NCI-H1092 treated with DMSO at 0.1 percent for 48 hours (cell line): ENCODE results near the gene DYRK3.
A peak's percentile ranks its signal among the peaks of the same experiment; 100 is the strongest.

Experiments used
- DNase-seq: peaks from one replicate; lab custom pipeline; 2025; lab: John Stamatoyannopoulos, UW

Gene DYRK3

GRCh38 chr1:206661161-206661820 lies 26.0 kb downstream of the DYRK3 start:
- no peak for DNase-seq

DNA sequence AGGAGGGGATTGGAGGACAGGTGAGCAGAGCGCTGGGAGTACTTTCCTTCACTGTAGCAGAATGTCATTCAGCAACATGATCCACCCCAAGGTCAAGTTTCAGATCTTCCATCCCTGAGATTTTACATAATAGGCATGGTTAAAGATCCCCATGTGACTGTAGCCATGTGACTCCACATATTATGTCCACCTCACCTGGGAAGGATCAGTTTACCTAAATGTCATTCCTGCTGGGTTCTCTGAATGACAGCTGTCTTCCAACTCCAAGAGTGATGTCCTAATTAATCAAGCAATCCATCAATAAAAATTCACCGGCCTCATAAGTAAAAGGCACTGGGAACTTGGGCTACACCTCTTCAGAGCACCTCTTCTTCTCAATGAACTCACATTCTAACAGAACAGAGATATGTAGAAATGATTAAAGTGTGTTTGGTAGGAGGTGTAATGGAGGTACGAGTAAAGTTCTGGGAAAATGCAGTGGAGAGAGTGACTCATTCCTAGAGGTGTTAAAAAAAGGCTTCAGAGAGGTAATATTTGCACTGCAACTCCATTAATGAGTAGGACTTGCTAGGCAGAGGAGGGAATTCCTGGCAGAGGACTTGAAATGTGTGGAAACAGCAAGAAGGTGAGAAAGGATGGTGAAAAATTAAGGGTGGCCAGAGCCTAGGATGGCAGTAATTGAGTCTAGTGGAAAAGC lies 27.2 kb downstream of the DYRK3 start:
- DNase-seq, result no peak

GRCh38 chr1:206663362-206663761 lies 28.0 kb downstream of the DYRK3 start:
- DNase-seq, result no peak

DNA sequence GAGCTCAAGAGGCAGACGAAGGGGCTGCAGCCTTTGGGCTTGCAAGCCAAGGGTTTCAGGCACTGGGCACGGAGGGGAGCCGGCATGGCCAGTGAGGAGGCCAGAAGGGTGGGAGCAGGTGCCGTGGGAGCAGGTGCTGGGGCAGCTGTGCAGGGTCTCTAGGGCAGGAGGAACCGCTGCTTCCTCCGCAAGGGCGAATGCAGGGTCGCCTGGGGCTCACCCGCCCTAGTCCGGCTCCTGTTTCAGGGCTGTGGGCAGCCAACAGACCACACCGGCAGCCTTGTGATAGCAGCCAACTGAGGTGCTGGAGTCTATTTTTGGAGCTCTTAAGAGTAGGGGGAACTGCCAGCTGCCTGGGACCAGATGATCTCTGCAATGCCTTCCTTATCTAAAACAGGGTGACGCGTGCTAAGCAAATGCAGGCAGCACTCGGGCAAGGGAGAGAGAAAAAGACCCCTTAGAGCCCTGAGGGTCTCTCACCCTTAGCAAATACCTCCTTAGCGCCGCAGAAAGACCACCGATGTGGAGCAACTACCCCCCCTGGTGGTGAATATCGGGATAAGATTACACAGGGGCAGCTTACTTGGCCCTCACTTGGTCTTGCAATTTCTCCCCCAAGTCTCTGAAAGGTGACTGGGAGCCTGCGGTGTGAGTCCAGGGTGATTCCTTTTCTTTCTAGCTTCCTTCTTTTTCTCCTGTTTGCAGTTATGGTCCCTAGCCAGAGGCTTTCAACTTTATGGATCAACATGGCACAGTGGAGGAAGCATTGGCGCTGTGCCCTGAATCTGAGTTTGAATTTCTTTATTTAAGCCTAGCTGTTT lies 28.7 kb downstream of the DYRK3 start:
- DNase-seq, result peak; percentile 92

DNA sequence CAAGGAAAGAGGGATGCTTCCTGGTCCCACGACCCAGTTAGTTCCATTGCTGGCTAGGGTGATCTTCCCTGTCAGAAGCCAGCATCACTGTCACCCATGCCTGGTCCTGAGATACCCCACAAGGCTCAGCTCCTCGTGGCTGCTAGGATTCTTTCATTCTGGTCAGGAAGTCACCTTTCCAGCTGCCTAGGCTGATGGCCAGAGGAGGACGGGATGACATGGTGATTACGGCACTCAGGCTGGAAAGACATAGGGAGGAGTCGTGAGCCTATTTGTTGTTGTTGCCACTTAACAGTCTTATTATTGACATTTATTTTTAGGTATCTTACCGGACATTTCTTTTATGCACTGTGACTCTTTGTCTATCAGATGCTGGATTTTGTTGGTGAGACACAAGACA lies 29.4 kb downstream of the DYRK3 start:
- DNase-seq, result no peak

- DNase-seq, result no peak
Observed at GRCh38 chr1:206666031-206666561, 30.8 kb downstream of the DYRK3 start.

DNA sequence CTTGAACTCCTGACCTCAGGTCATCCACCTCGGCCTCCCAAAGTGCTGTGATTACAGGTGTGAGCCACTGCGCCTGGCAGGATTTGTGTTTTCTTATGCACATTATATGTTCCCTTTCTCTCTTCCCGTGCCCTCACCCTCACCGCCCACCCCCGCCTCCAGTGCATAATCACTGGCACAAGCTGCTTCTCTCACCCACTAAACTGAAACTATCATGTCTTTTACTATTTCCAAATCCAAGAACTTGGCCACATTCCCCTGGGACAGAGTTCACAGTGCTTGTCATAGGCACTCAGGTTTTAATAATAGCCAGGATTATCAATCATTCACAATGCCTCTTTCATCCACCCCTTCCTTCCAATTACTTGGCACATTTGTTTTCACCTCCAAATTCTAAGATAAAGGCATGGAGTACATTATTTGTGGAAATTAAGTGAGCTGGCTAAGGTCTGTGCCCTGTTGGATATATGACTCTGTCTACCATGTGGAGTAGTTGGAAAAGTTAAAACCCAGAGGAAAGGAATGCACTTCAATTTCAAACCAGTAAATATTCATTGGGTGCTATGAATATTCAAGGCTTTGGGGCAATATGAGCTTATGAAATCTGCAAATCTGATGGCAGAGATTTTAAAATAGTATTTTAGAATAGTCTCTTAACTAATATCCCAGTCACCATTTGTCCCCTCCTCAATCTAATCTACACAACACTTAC lies 31.8 kb downstream of the DYRK3 start:
- no peak for DNase-seq

- no peak for DNase-seq
Observed at GRCh38 chr1:206668351-206668750, 33.0 kb downstream of the DYRK3 start.

GRCh38 chr1:206668874-206669410 lies 33.6 kb downstream of the DYRK3 start:
- DNase-seq, result no peak

DNA sequence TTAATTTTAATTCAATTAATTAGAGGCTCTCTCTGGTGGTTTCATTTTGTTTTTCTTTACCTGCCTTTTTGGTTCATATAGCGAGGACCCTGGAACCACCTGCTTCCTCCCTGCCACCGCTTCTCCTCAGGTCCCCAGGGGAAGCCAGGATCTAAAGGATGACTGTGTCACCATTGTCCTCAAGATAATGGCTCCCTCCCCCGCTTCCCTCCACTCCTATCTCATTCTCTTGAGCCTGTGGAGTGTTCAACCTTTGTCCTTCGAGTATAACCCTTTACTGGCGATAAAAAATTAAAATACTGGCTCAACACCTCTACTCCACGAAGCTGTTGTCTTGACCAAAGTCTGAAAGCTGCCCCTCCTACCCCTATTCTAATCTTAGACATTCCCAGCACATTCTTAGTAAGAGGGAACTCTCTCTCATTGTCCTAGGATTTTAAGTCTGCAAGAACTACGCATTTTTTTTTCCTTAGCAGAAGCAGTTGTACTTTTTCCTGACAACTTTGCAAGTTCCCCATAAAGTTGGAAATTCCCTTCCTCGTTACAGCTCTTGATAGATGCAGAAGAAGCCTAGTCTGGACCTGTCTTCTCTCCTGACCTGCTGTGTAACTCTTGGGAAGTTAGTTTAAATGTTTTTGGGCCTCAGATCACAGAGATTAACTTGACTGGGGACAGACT lies 36.8 kb downstream of the DYRK3 start:
- no peak for DNase-seq

DNA sequence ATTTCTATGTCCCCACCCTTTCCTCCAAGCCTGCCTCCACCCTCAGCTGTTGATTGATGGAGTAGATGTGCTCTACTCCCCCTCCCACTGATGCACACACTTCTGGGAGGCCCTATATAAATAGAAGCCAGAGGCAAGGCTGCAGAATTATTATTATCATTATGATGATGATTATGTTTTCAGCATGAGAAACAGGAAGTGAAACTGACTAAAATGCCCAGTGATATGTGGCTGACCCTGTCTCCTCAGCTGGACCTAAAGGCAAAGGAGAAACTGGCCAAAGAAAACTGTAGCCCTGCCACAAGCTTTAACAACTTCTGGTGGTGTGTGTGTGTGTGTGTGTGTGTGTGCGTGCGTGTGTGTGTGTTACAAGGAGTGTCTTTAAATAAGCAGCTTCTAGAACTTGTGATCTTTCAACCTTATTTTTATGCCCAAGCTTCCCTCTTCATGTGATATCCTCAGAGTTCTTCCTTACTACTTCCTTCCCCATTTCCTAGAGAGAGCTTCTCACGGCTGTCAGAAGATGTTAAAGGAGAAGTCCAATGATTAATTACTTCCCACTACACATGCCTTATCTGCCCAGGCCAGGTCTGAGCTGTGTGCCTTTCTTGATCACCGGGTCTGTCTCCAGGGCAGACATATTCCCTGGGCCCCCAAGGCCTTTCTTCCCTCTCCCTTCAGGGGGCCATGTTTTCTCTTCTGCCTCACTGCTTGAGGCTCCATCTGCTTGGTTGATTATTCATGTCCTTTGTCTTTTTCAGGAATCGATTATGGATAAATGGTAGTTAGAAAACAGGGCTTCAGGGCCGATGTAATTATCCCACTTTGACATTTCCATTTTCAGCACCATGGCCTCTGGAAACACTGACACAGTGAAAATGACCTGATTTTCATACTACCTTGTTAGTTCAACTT lies 37.8 kb downstream of the DYRK3 start:
- no peak for DNase-seq

DNA sequence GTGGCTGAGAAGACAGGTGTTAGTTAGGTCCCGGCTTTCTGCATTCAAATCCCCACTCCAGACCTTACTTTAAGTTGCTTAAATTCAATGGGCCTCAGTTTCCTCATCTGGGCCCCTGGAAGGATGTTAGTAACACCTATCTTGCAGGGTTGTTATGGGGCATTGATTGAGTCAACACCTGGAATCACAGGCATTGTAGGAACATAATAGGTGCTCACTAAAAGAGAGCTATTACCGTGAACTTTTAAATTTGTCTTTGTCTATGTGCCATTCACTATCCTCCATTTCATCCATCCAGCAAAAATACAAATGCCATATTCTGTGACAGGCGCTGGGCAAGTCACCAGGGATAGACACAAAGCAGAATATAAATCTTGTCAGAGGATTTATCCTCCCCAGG lies 38.9 kb downstream of the DYRK3 start:
- DNase-seq, result no peak

DNA sequence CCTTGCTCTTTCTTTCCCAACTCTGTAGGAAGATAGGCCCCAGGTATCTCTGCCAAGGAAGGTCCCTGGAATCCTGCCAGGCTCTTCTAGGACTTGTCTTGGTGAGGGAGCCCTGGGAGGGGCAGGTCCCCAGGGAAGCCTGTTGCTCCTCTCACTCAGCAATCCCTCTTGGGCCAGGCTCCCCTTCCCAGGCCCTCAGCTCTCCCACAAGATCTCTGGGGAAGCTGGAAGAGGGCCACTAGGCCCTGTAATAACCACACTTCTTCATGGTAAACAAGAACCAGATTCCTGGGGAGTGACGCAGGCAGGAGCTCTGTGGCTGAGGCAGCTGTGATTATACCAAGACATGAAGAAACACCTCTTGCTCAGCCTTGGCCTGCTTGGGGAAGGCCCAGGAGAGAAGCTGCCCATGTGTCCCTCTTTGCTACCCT lies 39.4 kb downstream of the DYRK3 start:
- no peak for DNase-seq

- DNase-seq, result no peak
Observed at GRCh38 chr1:206676499-206676898, 41.2 kb downstream of the DYRK3 start.

DNA sequence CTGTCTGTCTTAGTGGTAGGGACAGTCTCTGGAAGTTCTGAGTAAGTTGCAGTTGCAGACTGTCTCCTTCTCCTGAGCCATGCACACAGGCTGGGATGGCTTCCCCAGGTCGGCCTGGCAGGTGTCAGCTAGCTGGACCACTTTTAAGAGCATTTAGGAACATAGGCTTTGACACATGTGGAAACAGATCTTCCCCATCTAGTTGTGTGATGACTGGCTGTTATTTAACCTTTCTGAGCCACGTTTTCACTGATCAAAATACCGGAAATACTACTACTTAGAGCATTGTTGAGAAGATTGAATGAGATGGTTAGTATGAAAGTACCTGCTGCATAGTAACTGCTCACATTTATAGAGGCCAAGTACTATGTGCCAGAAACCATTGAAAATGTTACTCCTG lies 43.2 kb downstream of the DYRK3 start:
- no peak for DNase-seq

DNA sequence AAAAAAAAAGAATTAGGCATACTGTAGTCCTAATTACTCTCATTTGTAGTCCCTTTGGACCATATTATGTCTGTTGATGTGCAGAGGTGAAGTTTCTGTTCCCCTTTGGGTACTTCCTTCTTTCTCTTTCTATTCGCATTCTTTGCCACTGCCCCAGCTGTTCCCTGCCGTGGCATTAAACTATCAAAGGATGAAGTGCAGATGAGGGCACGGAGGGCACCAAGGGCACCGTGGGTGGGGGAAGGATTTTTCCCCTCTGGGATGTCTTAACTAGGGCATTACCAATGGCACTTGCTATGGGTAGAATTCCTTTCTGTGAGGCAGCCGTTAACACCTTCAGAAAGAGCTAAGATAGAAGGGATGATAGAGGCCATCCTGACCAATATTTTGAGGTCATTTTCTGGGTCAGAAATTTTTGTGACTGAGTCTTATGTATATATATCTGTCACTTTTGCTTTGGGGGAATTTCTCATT lies 44.4 kb downstream of the DYRK3 start:
- no peak for DNase-seq

GRCh38 chr1:206680279-206680678 lies 44.9 kb downstream of the DYRK3 start:
- DNase-seq, result no peak

GRCh38 chr1:206681359-206681758 lies 46.0 kb downstream of the DYRK3 start:
- no peak for DNase-seq

- DNase-seq, result no peak
Observed at GRCh38 chr1:206682111-206682510, 46.8 kb downstream of the DYRK3 start.

- DNase-seq, result no peak
Observed at GRCh38 chr1:206683313-206683712, 48.0 kb downstream of the DYRK3 start.
